GM12878 (cell line): ENCODE measurements around the gene ABCG5.

ENCODE experiments used
- CHD1 ChIP-seq: IDR thresholded peaks from 2 replicates; pipeline ENCODE4 v1.6.1; 2012; ENCODE audit warnings: low read depth, low read length, improper control_type of control experiment
- EP300 ChIP-seq, 2 experiments: fragments of 150-350 bp in 1 of 2; IDR thresholded peaks; 2 replicates each; pipeline ENCODE4 v1.6.1; 2011 to 2012; ENCODE audit warnings: low read depth in 2 of 2, low read length in 2 of 2, borderline replicate concordance in 1 of 2, improper control_type of control experiment in 1 of 2, inconsistent platforms in 1 of 2; ENCODE audit not compliant: control insufficient read depth in 1 of 2
- HDAC2 ChIP-seq: fragments of 200-600 bp; sonication (generic); IDR thresholded peaks from 2 replicates; pipeline ENCODE4 v1.6.1; 2017
- HDAC6 ChIP-seq: fragments of 200-600 bp; sonication (generic); IDR thresholded peaks from one replicate; pipeline ENCODE4 v1.8.0; 2017; ENCODE audit warnings: antibody characterized with exemption; ENCODE audit not compliant: unreplicated experiment
- IKZF2 ChIP-seq, 2 experiments: fragments of 450-650 bp; IDR thresholded peaks; 2 replicates each; pipeline ENCODE4 v1.6.1; 2017; ENCODE audit warnings: mild to moderate bottlenecking in 2 of 2, moderate library complexity in 2 of 2
- POLR2AphosphoS2 ChIP-seq: IDR thresholded peaks from 2 replicates; pipeline ENCODE4 v1.6.1; 2011; ENCODE audit warnings: low read depth, mild to moderate bottlenecking, low read length, improper control_type of control experiment, moderate library complexity
- PRDM15 ChIP-seq: fragments of 450-650 bp; formaldehyde crosslinking; IDR thresholded peaks from 2 replicates; pipeline ENCODE4 v1.4.0; 2020; ENCODE audit warnings: mild to moderate bottlenecking, moderate library complexity
- RBBP5 ChIP-seq: fragments of 200-600 bp; sonication (generic); conservative IDR thresholded peaks from 2 replicates; pipeline ENCODE4 v1.6.1; 2016
- SIX5 ChIP-seq: IDR thresholded peaks from 2 replicates; pipeline ENCODE4 v1.6.1; 2011; ENCODE audit warnings: mild to moderate bottlenecking, low read depth, low read length, moderate library complexity; ENCODE audit not compliant: severe bottlenecking
- ZNF274 ChIP-seq: IDR thresholded peaks from one replicate; pipeline ENCODE4 v1.8.0; 2011; ENCODE audit not compliant: insufficient read length, insufficient read depth
- TF ChIP-seq, protein P1 (sequence below), 3 experiments: IDR thresholded peaks in 2 of 3; conservative IDR thresholded peaks in 1 of 3; 2 replicates each; pipeline ENCODE4 v1.5.1; 2011; ENCODE audit warnings: low read depth in 3 of 3, low read length in 3 of 3, mild to moderate bottlenecking in 3 of 3, control low read depth in 2 of 3, moderate library complexity in 2 of 3, inconsistent platforms in 1 of 3, mixed read lengths in 1 of 3; ENCODE audit not compliant: control insufficient read depth in 2 of 3, insufficient read depth in 1 of 3; ENCODE audit errors: extremely low read depth in 1 of 3
- TF ChIP-seq, protein P2 (sequence below): fragments of 450-650 bp; IDR thresholded peaks from 2 replicates; pipeline ENCODE4 v1.6.1; 2017; ENCODE audit warnings: mild to moderate bottlenecking
- TF ChIP-seq, protein P3 (sequence below): fragments of 450-650 bp; IDR thresholded peaks from 2 replicates; pipeline ENCODE4 v1.6.1; 2017; ENCODE audit warnings: low read depth, mild to moderate bottlenecking, moderate library complexity
- TF ChIP-seq, protein P4 (sequence below): fragments of 450-650 bp; IDR thresholded peaks from 2 replicates; pipeline ENCODE4 v1.6.1; 2016; ENCODE audit warnings: mild to moderate bottlenecking, moderate library complexity, borderline replicate concordance

- TF ChIP-seq CHD1: no peak
- TF ChIP-seq, protein P1, sequence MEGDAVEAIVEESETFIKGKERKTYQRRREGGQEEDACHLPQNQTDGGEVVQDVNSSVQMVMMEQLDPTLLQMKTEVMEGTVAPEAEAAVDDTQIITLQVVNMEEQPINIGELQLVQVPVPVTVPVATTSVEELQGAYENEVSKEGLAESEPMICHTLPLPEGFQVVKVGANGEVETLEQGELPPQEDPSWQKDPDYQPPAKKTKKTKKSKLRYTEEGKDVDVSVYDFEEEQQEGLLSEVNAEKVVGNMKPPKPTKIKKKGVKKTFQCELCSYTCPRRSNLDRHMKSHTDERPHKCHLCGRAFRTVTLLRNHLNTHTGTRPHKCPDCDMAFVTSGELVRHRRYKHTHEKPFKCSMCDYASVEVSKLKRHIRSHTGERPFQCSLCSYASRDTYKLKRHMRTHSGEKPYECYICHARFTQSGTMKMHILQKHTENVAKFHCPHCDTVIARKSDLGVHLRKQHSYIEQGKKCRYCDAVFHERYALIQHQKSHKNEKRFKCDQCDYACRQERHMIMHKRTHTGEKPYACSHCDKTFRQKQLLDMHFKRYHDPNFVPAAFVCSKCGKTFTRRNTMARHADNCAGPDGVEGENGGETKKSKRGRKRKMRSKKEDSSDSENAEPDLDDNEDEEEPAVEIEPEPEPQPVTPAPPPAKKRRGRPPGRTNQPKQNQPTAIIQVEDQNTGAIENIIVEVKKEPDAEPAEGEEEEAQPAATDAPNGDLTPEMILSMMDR (IDR thresholded peaks at IDR 0.05 in 2 of 3, conservative IDR thresholded peaks at IDR 0.05 in 1 of 3; ENCODE audit: control insufficient read depth in 2 of 3, extremely low read depth in 1 of 3, insufficient read depth in 1 of 3, low read depth in 3 of 3, low read length in 3 of 3): no peak
- TF ChIP-seq, protein P2, sequence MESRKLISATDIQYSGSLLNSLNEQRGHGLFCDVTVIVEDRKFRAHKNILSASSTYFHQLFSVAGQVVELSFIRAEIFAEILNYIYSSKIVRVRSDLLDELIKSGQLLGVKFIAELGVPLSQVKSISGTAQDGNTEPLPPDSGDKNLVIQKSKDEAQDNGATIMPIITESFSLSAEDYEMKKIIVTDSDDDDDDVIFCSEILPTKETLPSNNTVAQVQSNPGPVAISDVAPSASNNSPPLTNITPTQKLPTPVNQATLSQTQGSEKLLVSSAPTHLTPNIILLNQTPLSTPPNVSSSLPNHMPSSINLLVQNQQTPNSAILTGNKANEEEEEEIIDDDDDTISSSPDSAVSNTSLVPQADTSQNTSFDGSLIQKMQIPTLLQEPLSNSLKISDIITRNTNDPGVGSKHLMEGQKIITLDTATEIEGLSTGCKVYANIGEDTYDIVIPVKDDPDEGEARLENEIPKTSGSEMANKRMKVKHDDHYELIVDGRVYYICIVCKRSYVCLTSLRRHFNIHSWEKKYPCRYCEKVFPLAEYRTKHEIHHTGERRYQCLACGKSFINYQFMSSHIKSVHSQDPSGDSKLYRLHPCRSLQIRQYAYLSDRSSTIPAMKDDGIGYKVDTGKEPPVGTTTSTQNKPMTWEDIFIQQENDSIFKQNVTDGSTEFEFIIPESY: no peak
- TF ChIP-seq HDAC2: no peak
- no peak for TF ChIP-seq IKZF2 (IDR thresholded peaks at IDR 0.05)
- TF ChIP-seq, protein P3, sequence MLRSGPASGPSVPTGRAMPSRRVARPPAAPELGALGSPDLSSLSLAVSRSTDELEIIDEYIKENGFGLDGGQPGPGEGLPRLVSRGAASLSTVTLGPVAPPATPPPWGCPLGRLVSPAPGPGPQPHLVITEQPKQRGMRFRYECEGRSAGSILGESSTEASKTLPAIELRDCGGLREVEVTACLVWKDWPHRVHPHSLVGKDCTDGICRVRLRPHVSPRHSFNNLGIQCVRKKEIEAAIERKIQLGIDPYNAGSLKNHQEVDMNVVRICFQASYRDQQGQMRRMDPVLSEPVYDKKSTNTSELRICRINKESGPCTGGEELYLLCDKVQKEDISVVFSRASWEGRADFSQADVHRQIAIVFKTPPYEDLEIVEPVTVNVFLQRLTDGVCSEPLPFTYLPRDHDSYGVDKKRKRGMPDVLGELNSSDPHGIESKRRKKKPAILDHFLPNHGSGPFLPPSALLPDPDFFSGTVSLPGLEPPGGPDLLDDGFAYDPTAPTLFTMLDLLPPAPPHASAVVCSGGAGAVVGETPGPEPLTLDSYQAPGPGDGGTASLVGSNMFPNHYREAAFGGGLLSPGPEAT: no peak
- no peak for TF ChIP-seq SIX5
- TF ChIP-seq, protein P4, sequence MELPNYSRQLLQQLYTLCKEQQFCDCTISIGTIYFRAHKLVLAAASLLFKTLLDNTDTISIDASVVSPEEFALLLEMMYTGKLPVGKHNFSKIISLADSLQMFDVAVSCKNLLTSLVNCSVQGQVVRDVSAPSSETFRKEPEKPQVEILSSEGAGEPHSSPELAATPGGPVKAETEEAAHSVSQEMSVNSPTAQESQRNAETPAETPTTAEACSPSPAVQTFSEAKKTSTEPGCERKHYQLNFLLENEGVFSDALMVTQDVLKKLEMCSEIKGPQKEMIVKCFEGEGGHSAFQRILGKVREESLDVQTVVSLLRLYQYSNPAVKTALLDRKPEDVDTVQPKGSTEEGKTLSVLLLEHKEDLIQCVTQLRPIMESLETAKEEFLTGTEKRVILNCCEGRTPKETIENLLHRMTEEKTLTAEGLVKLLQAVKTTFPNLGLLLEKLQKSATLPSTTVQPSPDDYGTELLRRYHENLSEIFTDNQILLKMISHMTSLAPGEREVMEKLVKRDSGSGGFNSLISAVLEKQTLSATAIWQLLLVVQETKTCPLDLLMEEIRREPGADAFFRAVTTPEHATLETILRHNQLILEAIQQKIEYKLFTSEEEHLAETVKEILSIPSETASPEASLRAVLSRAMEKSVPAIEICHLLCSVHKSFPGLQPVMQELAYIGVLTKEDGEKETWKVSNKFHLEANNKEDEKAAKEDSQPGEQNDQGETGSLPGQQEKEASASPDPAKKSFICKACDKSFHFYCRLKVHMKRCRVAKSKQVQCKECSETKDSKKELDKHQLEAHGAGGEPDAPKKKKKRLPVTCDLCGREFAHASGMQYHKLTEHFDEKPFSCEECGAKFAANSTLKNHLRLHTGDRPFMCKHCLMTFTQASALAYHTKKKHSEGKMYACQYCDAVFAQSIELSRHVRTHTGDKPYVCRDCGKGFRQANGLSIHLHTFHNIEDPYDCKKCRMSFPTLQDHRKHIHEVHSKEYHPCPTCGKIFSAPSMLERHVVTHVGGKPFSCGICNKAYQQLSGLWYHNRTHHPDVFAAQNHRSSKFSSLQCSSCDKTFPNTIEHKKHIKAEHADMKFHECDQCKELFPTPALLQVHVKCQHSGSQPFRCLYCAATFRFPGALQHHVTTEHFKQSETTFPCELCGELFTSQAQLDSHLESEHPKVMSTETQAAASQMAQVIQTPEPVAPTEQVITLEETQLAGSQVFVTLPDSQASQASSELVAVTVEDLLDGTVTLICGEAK: no peak
- no peak for TF ChIP-seq RBBP5
- no peak for TF ChIP-seq ZNF274
- TF ChIP-seq HDAC6: no peak
- TF ChIP-seq PRDM15 (CRISPR knock-in tag): no peak
- no peak for TF ChIP-seq EP300 (IDR thresholded peaks at IDR 0.05; ENCODE audit: borderline replicate concordance in 1 of 2, control insufficient read depth in 1 of 2, low read depth in 2 of 2, low read length in 2 of 2)
- no peak for TF ChIP-seq POLR2AphosphoS2
These were observed 43.7 kb downstream of the ABCG5 start for GRCh38 chr2:43794956-43795355.
